Stimulated activated CD8-positive, alpha-beta memory T cell treated with anti-CD3 and anti-CD28 coated beads, Interleukin-15, amount 100 ng/mL, for 1 hour (primary cell): ENCODE measurements around the gene TLR9.
A peak's percentile ranks its signal among the peaks of the same experiment; 100 is the strongest.
"Not testable (repeated sequence)": the region's sequence is repeated elsewhere in the genome, so short reads cannot be mapped to it uniquely, and the experiment has no call there.

Source experiments
- DNase-seq: peaks from one replicate; pipeline ENCODE4 v3.0.0-alpha.2; 2020; ENCODE audit warnings: low read depth

The TLR9 gene

GRCh38 chr3:52225452-52226228, at the start of gene TLR9:
TSS of gene TLR9 (minus strand) at chr3:52225645. CDS start at chr3:52225529, 116 bp downstream.
- no peak for DNase-seq

GRCh38 chr3:52274781-52275180, 49.3 kb upstream of the TLR9 start:
- DNase-seq = not testable (repeated sequence)

- DNase-seq = no peak
These were observed 47.4 kb upstream of the TLR9 start for GRCh38 chr3:52272831-52273230.

- not testable (repeated sequence) for DNase-seq
These were observed 46.7 kb upstream of the TLR9 start for GRCh38 chr3:52272172-52272571.

GRCh38 chr3:52270252-52270754, 44.9 kb upstream of the TLR9 start:
- no peak for DNase-seq

GRCh38 chr3:52269776-52270175, 44.3 kb upstream of the TLR9 start:
- DNase-seq = no peak

- DNase-seq = peak; percentile 27
These were observed 42.6 kb upstream of the TLR9 start for GRCh38 chr3:52268036-52268435.

GRCh38 chr3:52265387-52265786, 39.9 kb upstream of the TLR9 start:
- DNase-seq = no peak

- no peak for DNase-seq
These were observed 37.0 kb upstream of the TLR9 start for GRCh38 chr3:52262447-52262846.

GRCh38 chr3:52259448-52259847, 34.0 kb upstream of the TLR9 start:
- no peak for DNase-seq

- DNase-seq = no peak
These were observed 33.6 kb upstream of the TLR9 start for GRCh38 chr3:52259035-52259434.

- no peak for DNase-seq
These were observed 32.5 kb upstream of the TLR9 start for GRCh38 chr3:52257911-52258310.

- DNase-seq = no peak
These were observed 31.2 kb upstream of the TLR9 start for GRCh38 chr3:52256622-52257021.

GRCh38 chr3:52256159-52256558, 30.7 kb upstream of the TLR9 start:
- no peak for DNase-seq

GRCh38 chr3:52254608-52255007, 29.2 kb upstream of the TLR9 start:
- no peak for DNase-seq

GRCh38 chr3:52253314-52254304, 28.2 kb upstream of the TLR9 start:
- peak; percentile 51 for DNase-seq

GRCh38 chr3:52250122-52250521, 24.7 kb upstream of the TLR9 start:
- DNase-seq = no peak

GRCh38 chr3:52249683-52250082, 24.2 kb upstream of the TLR9 start:
- no peak for DNase-seq

GRCh38 chr3:52248816-52249547, 23.5 kb upstream of the TLR9 start:
- no peak for DNase-seq

GRCh38 chr3:52248165-52248541, 22.7 kb upstream of the TLR9 start:
- no peak for DNase-seq

- DNase-seq = no peak
These were observed 22.1 kb upstream of the TLR9 start for GRCh38 chr3:52247409-52248164.
